Left forelimb (tissue), 1 donor: Measurements from ENCODE around the gene ZNF791.
"Not testable (repeated sequence)": the region's sequence is repeated elsewhere in the genome, so short reads cannot be mapped to it uniquely, and the experiment has no call there.

Source experiments
- DNase-seq: peaks from one replicate; pipeline ENCODE4 v3.0.0-alpha.2; 2018; ENCODE audit warnings: low spot score

Gene ZNF791

DNA sequence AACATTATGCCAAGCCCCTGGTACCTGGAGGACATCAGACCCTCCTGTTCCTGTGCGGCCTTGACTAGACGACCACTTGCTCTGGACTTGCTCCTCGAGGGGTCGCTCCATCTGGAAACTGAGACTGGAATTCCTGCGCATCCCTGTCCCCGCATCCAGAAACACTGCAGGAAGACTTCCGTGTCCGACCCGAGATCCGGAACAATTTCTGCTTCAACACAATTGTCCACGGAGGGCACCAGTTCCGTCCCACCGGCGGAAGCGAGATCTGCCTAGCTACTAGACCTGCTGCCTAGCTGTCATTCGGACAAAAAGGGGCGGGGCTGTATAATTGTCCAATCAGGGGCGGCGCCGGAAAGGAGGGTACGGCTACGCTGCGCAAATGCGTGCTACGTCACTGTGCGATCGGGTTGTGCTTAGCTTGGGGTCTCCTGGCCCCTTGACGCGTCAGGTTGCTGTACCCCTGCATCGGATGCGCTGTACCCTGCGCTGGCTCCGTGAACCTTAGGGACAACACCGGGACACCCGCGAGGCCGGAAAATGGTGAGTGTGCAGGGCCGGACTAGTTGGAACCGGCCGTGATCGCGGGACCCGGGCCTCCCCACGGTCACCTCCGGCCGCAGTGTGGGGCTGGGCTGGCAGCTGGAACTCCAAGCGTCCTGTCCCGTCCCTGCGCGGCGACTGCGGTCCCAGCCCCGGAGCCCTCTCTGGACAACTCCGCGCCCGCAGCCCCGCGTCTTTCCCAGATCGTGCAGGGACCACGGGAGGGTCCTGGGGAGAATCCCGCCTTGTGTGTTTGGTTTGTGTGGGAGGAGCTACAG, at the start of gene ZNF791, which contains the start of gene ZNF490:
ZNF791 (plus strand) TSS at position 381 of the 821 bp plus-strand sequence; CDS start at position 541, 160 bp downstream.
ZNF490 (minus strand) TSS at position 274 of the 821 bp plus-strand sequence; CDS start at position 141, 133 bp downstream.
- DNase-seq, result peak; percentile 98

DNA sequence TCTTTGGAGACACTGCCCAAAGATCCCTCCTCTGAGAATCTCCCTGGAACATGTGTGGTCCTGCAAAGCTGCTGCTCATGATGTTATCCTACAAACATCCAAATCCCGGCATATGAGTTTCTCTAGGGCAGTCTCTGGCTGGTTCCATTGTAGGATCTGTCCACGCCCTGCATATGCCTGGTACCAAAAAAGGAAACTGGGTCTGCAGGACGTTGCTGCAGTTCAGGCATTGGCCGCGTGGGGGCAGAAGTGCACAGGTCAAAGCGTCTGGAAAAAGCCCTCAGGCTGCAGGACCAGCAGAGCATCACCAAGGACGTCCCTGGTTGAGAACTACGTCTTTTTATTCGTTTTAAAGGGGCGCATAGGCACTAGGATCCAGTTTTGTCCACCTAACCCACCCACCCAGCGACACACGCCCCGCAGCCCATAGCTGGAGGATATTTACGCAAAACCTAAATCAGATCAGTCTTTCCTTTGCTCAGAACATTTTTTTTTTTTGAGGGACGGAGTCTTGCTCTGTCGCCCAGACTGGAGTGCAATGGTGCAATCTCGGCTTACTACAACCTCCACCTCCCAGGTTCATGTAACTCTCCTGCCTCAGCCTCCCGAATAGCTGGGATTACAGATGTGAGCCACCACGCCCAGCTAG, 46.6 kb upstream of the ZNF791 start:
- DNase-seq, result peak; percentile 90

DNA sequence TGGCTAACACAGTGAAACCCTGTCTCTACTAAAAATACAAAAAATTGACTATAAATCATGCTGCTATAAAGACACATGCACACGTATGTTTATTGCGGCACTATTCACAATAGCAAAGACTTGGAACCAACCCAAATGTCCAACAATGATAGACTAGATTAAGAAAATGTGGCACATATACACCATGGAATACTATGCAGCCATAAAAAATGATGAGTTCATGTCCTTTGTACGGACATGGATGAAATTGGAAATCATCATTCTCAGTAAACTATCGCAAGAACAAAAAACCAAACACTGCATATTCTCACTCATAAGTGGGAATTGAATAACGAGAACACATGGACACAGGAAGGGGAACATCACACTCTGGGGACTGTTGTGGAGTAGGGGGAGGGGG, 44.3 kb upstream of the ZNF791 start:
- not testable (repeated sequence) for DNase-seq

DNA sequence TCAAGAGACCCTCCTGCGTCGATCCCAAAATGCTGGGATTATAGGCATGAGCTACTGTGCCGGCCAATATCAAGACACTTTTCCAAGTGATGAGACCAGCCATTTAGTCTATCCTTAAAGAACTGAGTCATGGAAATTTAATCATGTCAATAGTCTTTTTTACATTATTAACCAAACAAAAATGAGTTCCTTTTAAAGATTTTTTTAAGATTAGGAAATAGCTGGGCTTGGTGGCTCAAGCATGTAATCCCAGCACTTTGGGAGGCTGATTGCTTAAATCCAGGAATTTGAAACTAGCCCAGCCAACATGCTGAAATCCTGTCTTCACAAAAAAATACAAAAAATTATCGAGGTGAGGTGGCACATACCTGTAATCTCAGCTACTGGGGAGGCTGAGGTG, 42.8 kb upstream of the ZNF791 start:
- DNase-seq, result no peak

DNA sequence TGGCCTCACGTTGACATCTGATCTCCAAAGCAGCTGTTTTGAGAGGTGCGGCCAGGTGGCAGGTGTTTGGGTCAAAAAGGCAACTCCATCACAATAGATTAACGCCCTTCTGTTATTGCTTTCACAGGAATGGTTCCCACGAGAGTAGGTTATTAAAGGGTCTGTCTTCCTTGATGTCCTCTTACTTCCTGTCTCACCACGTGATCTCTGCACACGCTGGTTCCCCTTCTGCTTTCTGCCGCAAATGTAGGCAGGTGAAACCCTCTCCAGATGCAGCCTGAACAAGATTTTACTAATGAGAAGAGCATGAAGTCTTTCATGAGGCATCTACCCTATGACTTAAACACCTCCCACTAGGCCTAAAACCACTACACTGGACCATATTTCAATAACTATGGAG, 36.7 kb upstream of the ZNF791 start:
- DNase-seq, result no peak

DNA sequence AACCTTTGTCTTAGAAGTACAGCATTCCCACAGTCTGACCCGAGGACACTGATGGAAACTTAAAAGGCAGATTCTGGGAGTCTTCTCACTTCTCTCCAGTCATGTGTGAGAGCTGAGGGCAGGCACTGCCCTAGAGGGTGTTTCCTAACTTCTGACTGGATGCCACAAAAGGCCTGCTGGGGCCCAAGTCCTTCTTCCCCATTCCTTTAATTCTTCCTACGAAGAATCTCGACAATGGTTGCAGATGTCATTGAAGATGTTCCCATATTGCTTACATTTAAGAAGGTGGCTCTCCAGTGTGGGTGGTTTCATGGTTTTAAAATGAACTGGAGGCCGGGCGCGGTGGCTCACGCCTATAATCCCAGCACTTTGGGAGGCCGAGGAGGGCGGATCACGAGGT, 32.1 kb upstream of the ZNF791 start:
- DNase-seq, result no peak

DNA sequence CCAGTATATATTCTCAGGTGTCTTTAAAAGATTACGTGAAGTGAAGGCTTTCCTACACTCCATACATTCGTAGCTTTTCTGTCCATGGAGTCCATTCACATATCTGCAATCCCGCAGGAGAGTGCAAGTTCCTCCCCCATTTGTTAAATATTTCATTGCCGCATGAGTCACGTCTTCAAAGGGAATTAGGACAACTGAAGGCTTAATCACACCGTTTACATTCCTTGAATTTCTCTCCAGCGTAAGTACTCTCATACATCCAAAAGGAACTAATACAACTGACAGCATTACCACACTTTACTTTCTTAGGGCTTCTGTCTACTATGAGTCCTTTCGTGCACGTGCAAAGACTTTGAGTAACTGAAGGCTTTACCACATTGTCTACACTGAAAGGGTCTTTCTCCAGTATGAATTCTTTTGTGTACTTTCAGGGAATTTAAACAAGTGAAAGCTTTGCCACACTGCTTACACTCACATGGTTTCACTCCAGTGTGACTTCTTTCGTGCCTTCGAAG, 30.5 kb upstream of the ZNF791 start:
- no peak for DNase-seq

DNA sequence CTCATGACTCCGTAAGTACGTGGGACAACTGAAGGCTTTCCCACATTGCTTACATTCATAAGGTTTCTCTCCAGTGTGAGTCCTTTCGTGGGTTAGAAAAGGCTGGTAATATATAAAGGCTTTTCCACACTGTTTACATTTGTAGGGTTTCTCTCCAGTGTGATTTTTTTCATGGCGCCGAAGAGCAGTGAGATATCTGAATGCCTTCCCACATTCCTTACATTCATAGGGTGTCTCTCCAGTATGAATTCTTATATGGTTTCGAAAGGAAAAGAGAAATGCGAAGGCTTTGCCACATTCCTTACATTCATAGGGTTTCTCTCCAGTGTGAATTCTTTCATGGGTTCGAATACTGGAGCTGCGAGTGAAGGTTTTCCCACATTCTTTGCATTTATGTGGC, 29.6 kb upstream of the ZNF791 start:
- no peak for DNase-seq

DNA sequence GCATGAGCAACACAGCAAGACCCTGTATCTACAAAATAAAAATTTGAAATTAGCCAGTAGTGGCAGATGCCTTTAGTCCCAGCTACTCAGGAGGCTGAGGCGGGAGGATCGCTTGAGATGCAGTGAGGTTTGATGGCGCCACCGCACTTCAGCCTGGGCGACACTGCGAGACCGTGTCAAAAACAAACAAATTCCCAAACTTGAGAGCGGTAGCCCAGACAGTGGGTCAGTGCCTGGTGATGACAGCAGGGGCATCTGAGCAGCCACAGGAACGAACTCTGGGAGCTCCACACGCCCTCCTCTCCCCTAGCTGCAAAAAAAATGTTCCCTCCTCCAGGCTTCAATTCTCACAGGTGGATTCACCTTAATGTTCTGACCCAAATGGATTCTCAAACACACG, 14.2 kb upstream of the ZNF791 start:
- no peak for DNase-seq

DNA sequence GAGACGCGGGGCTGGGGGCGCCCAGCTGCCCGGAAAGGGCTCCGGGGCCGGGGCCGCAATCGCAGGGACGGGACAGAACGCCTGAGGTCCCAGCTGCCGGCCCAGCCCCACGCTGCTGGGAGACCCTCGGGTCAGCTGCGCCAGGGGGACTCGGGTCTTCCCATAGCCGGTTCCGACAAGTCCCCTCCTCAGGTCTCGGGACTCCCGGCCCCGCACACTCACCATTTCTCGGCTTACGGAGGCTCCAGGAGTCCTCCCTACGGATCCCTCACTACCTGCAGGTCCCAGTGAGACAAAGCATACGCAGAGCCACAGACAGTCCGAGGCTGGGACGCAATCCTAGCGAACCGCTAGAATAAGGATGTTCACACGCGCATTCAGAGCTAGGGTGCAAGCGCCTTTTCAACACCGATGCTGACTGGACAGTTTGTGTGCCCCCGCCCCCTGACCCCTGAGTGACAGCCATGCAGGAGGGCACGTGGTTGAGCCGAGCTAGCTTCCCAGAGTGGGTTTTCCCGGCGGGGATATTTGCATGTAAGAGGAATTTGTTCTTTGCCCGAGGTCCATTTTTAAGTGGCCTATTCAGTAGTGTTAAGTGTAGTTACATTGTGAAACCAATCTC, 13.7 kb upstream of the ZNF791 start:
- DNase-seq, result no peak

DNA sequence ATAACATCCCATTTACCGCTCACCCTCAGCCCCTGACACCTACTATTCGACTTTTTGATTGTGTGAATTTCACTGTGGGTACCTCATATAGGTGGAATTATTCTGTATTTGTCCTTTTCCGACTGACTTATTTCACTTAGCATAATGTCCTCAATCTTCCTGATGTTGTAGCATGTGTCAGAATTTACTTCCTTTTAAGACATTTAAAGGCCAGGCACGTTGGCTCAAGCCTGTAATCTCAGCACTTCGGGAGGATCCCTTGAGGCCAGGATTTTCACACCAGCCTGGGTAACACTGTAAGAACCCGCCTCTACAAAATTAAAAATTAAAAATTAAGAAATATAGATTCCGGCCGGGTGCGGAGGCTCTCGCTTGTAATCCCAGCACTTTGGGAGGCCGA, 13.1 kb upstream of the ZNF791 start:
- no peak for DNase-seq

DNA sequence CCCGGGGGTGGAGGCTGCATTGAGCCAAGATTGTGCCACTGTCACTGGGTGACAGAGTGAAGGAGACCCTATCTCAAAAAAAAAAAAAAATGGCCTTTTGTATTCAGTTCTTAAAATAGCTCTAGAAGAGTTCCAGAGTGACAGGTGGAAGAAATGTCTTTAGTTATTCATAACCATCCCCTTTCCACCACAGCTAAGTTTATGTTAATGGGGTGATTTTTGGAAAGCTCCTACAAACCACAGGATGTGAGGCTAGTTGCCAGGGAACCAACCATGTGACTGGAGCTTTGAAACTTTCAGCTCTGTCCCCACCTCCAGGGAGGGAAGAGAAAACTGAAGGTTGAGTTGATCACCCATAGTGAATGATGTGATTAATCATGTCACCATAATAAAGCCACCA, 7.0 kb upstream of the ZNF791 start:
- no peak for DNase-seq

DNA sequence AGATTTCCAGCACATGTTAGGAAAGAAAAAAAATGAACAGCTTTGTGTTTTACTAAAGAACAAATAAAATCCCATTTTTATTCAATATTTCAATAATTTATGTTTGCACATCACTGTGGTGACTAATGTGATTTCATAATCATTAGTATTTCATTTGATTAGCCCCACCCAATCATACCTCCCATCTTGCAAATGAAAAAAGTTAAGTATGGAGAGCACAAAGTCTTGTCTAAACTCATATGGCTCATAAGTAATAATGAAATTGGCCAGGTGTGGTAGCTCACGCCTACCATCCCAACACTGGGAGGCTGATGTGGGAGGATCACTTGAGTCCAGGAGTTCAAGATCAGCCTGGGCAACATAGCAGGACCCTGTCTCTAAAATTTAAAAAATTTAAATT, 3.9 kb upstream of the ZNF791 start:
- DNase-seq, result no peak

DNA sequence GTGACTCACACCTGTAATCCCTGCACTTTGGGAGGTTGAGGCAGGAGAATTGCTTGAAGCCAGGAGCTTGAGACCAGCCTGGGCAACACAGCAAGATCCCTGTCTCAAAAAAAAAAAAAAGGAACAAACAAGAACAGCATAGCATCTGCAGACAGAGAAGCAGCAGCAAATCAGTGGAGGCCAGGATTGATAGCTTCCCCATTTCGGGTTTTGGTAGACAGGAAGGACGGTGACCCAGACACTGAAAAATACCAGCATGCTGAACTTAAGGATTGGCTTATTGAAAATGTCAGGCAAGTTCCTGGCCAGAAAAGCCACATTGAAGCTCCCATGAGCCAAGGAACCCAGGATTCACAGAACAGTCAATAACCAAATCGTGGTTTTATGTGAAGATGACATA, 3.1 kb upstream of the ZNF791 start:
- no peak for DNase-seq

DNA sequence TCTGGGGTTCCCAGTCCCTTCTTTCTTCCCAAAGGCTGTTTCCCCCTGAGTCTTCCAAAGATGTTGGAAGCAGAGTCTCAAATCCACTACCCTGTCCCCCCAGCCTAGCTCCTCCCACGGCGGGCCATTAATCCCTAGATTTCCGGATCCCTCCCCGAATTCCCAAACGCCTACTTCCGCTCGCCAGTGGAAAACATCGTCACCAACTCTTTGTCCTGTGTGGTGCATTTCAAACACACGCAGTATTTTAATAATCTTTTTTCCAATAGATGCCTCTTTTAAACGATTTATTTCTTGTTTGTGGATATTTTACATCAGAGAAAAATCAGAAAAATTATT, 610 bp downstream of the ZNF791 start:
- DNase-seq, result peak; percentile 82

DNA sequence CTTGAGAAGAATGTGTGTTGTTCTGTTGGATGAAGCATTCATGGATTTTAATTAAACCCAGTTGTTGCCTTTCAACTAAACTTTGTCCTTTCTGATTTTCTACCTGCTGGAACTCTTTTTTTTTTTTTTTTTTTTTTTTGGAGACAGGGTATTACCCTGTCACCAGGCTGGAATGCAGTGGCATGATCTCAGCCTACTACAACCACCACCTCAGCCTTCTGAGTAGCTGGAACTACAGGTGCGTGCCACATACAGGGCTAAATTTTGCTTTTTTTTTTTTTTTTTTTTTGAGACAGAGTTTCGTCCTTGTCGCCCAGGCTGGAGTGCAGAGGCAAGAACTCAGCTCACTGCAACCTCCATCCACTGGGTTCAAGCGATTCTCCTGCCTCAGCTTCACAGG, 6.9 kb downstream of the ZNF791 start:
- DNase-seq, result no peak

DNA sequence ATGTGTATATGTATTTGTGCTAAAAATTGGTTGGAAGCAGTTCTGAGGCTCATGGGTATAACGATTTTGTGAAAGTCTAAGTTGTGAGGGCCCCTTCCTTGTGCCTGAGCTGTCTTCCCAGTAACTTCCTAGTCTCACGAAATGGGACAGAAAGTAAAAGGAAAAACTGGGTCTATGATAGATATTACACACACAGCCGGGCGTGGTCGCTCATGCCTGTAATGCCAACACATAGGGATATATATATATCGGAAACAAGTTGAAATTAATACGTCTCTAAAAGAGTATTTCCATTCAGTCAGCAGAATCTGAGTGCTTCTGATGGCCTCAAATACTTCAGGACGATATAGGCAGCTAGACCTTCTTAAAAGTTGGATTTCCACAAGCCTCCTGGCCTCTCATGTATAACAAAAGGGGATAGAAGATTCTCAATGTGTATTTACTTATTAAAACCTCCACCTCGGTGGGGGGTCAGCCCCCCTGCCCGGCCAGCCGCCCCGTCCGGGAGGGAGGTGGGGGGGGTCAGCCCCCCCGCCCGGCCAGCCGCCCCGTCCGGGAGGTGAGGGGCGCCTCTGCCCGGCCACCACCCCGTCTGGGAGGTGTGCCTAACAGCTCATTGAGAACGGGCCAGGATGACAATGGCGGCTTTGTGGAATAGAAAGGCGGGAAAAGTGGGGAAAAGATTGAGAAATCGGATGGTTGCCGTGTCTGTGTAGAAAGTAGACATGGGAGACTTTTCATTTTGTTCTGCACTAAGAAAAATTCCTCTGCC, 10.7 kb downstream of the ZNF791 start:
- not testable (repeated sequence) for DNase-seq

DNA sequence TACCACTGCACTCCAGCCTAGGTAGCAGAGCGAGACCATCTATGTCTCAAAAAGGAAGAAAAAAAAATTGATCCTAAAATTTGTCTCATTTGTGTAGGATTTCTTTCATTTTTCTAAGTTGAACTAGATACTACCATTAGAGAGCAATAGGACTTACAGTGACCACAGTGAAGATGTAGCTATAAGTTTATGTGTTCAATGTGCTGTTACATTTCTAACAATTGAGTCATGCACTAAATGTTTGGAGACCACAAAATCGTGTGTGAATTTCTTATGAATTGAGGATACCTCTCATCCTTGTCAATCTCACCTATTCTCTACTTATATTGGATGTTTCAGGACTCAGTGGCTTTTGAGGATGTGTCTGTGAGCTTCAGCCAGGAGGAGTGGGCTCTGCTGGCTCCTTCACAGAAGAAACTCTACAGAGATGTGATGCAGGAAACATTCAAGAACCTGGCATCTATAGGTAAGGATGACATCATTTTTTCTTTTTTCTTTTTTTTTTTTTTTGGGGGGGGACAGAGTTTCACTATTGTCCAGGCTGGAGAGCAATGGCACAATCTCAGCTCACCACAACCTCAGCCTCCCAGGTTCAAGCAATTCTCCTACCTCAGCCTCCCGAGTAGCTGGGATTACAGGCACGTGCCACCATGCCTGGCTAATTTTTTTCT, 12.8 kb downstream of the ZNF791 start:
- no peak for DNase-seq

DNA sequence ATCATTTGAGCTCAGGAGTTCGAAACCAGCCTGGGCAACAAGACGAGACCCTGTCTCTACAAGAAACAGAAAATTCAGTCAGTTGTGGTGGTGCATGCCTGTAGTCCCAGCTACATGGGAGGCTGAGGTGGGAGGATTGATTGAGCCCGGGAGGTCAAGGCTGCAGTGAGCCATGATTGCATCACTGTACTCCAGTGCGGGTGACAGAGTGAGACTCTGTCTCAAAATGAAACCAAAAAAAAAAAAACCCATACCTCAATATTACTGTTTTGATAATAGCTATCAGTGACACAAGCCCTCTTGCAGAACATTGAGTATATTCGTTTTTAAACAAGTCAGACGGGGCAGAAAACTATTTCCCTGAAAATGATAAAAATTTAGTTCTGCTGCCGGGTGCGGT, 16.2 kb downstream of the ZNF791 start:
- DNase-seq, result no peak

DNA sequence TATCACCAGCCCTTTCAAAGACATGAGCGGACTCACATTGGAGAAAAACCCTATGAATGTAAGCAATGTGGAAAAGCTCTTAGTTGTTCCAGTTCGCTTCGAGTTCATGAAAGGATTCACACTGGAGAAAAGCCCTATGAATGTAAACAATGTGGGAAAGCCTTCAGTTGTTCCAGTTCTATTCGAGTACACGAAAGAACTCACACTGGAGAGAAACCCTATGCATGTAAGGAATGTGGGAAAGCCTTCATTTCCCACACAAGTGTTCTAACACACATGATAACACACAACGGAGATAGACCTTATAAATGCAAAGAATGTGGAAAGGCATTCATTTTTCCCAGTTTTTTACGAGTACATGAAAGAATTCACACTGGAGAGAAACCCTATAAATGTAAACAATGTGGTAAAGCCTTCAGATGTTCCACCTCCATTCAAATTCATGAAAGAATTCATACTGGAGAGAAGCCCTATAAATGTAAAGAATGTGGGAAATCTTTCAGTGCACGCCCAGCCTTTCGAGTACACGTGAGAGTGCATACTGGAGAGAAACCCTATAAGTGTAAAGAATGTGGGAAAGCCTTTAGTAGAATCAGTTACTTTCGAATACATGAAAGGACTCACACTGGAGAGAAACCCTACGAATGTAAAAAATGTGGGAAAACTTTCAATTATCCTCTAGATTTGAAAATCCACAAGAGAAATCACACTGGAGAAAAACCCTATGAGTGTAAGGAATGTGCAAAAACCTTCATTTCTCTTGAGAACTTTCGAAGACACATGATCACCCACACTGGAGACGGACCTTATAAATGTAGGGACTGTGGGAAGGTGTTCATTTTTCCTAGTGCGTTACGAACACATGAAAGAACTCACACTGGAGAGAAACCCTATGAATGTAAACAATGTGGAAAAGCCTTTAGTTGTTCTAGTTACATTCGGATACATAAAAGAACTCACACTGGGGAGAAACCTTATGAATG, 17.6 kb downstream of the ZNF791 start:
- DNase-seq, result no peak
